Smooth muscle cell (in vitro differentiated cells): ENCODE results near the gene STAT5B. TPM values are rescaled to one million over a fixed set of nuclear protein-coding genes. Genes with fewer than 3 reads are reported as not detected.

Experiments
- DNase-seq: peaks from one replicate; lab custom pipeline; 2025; ENCODE audit not compliant: unreplicated experiment; lab: John Stamatoyannopoulos, UW
- H2AFZ ChIP-seq: fragments of 200-600 bp; sonication (generic); 2 replicates; pipeline ENCODE4 v1.6.0; 2016; ENCODE audit warnings: antibody characterized with exemption, low read depth, mild to moderate bottlenecking
- H3F3A ChIP-seq: fragments of 200-600 bp; sonication (generic); 2 replicates; pipeline ENCODE4 v1.6.0; 2017; ENCODE audit warnings: antibody characterized with exemption, low read depth
- H3K27ac ChIP-seq: fragments of 200-600 bp; sonication (generic); 2 replicates; pipeline ENCODE4 v1.5.1; 2016; ENCODE audit warnings: low read depth, mild to moderate bottlenecking
- H3K27me3 ChIP-seq: fragments of 200-600 bp; sonication (generic); 2 replicates; pipeline ENCODE4 v1.6.1; 2016; ENCODE audit warnings: low read depth, mild to moderate bottlenecking
- H3K36me3 ChIP-seq: fragments of 200-600 bp; sonication (generic); 2 replicates; pipeline ENCODE4 v1.5.1; 2016; ENCODE audit warnings: low read depth
- H3K4me1 ChIP-seq: fragments of 200-600 bp; sonication (generic); 2 replicates; pipeline ENCODE4 v1.5.1; 2016; ENCODE audit warnings: low read depth
- H3K4me2 ChIP-seq: fragments of 200-600 bp; sonication (generic); 2 replicates; pipeline ENCODE4 v1.6.0; 2016; ENCODE audit warnings: mild to moderate bottlenecking
- H3K4me3 ChIP-seq: fragments of 200-600 bp; sonication (generic); 2 replicates; pipeline ENCODE4 v1.5.1; 2016; ENCODE audit warnings: mild to moderate bottlenecking
- H3K79me2 ChIP-seq: fragments of 200-600 bp; sonication (generic); 2 replicates; pipeline ENCODE4 v1.6.0; 2016; ENCODE audit warnings: low read depth, mild to moderate bottlenecking
- H3K9ac ChIP-seq: fragments of 200-600 bp; sonication (generic); 2 replicates; pipeline ENCODE4 v1.6.0; 2016; ENCODE audit warnings: low read depth
- H3K9me3 ChIP-seq: fragments of 200-600 bp; sonication (generic); replicated peaks from 2 replicates; pipeline ENCODE4 v1.5.1; 2016; ENCODE audit warnings: low read depth
- H4K20me1 ChIP-seq: fragments of 200-600 bp; sonication (generic); 2 replicates; pipeline ENCODE4 v1.6.0; 2016; ENCODE audit warnings: low read depth
- WGBS: methylation state at CpG from one replicate; pipeline ENCODE4 v1.1.7; 2016; ENCODE audit warnings: low lambda C conversion rate; 5-methylcytosine and 5-hydroxymethylcytosine counted together
- polyA plus RNA-seq: library from polyadenylated mRNA; unstranded; fragments of >200 nt; fragmentation: Nextera tagmentation; extraction: Ambion mirVana; gene quantifications from 2 replicates; pipeline ENCODE4 v1.2.1, GENCODE V29; 2016
- total RNA-seq: library from RNA; depleted of rRNA; stranded (reverse); fragments of >200 nt; gene quantifications from 2 replicates; pipeline ENCODE4 v1.2.3, GENCODE V29; 2014
- TF ChIP-seq, protein P1 (sequence below): fragments of 200-600 bp; sonication (generic); IDR thresholded peaks from 2 replicates; pipeline ENCODE4 v1.5.1; 2017; ENCODE audit warnings: borderline replicate concordance, mild to moderate bottlenecking, antibody characterized with exemption; ENCODE audit not compliant: insufficient read depth, poor library complexity, severe bottlenecking

The STAT5B gene
- total and polyA plus RNA-seq, 2 experiments from 2014 or later, result 10.7 to 12.4 TPM

GRCh38 chr17:42184713-42185620 is 91.2 kb downstream of the STAT5B start, which contains the start of gene HCRT:
Gene HCRT (minus strand): TSS chr17:42185452. CDS start chr17:42185365, 87 bp downstream.
- no peak within 1 kb of the TSS for H3K27ac ChIP-seq
- no peaks in the 10 kb centered on the region for H3K9me3 ChIP-seq
- H3K27me3 ChIP-seq, result peaks cover 30% of the 10 kb centered on the region
- H3K9ac ChIP-seq, result no peak within 1 kb of the TSS
- peak within 1 kb of the TSS; percentile 56 for H3K4me3 ChIP-seq
- no peaks in the 10 kb centered on the region for H3K79me2 ChIP-seq
- peak within 1 kb of the TSS; percentile 97 for H2AFZ ChIP-seq
- no peaks in the 10 kb centered on the region for H3F3A ChIP-seq
- no peaks in the 10 kb centered on the region for H3K36me3 ChIP-seq
- TF ChIP-seq, protein P1, sequence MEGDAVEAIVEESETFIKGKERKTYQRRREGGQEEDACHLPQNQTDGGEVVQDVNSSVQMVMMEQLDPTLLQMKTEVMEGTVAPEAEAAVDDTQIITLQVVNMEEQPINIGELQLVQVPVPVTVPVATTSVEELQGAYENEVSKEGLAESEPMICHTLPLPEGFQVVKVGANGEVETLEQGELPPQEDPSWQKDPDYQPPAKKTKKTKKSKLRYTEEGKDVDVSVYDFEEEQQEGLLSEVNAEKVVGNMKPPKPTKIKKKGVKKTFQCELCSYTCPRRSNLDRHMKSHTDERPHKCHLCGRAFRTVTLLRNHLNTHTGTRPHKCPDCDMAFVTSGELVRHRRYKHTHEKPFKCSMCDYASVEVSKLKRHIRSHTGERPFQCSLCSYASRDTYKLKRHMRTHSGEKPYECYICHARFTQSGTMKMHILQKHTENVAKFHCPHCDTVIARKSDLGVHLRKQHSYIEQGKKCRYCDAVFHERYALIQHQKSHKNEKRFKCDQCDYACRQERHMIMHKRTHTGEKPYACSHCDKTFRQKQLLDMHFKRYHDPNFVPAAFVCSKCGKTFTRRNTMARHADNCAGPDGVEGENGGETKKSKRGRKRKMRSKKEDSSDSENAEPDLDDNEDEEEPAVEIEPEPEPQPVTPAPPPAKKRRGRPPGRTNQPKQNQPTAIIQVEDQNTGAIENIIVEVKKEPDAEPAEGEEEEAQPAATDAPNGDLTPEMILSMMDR, result no peak
- no peak for DNase-seq
- H3K4me1 ChIP-seq, result peaks cover 18% of the 10 kb centered on the region
- peak within 1 kb of the TSS; percentile 99 for H3K4me2 ChIP-seq
- WGBS, result 79% methylated on average over 11 of the region's 11 CpGs
- no peaks in the 10 kb centered on the region for H4K20me1 ChIP-seq

- peak; percentile 51 for DNase-seq
- Histone ChIP-seq H3K4me3 (peak overlapping the region; percentile 56), H3K9me3 (no peaks in the 10 kb centered on the region), H3K4me2 (peak overlapping the region; percentile 99), H3F3A (no peaks in the 10 kb centered on the region), H3K27me3 (peaks cover 39% of the 10 kb centered on the region), H3K4me1 (peaks cover 18% of the 10 kb centered on the region), H3K9ac (no peak overlapping the region), H2AFZ (peak overlapping the region; percentile 97), H3K27ac (no peak overlapping the region), H4K20me1 (no peaks in the 10 kb centered on the region), H3K36me3 (no peaks in the 10 kb centered on the region), H3K79me2 (no peaks in the 10 kb centered on the region)
- WGBS, result 11% methylated on average over 81 of the region's 83 CpGs
- TF ChIP-seq, protein P1, result peak; percentile 86
Observed at GRCh38 chr17:42183741-42184711, 92.2 kb downstream of the STAT5B start.

- no peak overlapping the region for H3K27ac ChIP-seq
- peaks cover 47% of the 10 kb centered on the region for H3K27me3 ChIP-seq
- WGBS, result 78% methylated on average over 9 of the region's 9 CpGs
- H3K9ac ChIP-seq, result no peak overlapping the region
- H3F3A ChIP-seq, result no peaks in the 10 kb centered on the region
- no peak for DNase-seq
- no peaks in the 10 kb centered on the region for H3K9me3 ChIP-seq
- H2AFZ ChIP-seq, result peak overlapping the region; percentile 97
- H3K4me3 ChIP-seq, result peak overlapping the region; percentile 56
- peak overlapping the region; percentile 99 for H3K4me2 ChIP-seq
- peaks cover 18% of the 10 kb centered on the region for H3K4me1 ChIP-seq
- no peaks in the 10 kb centered on the region for H3K79me2 ChIP-seq
- no peaks in the 10 kb centered on the region for H3K36me3 ChIP-seq
- H4K20me1 ChIP-seq, result no peaks in the 10 kb centered on the region
- TF ChIP-seq, protein P1, result no peak
Observed at GRCh38 chr17:42182927-42183734, 93.1 kb downstream of the STAT5B start.
